Sciatic nerve (tissue), 2 donors: Measurements from ENCODE around the gene LEFTY2. TPM values are rescaled to one million over a fixed set of nuclear protein-coding genes. Genes with fewer than 3 reads are reported as not detected.
"Not testable (repeated sequence)": the region's sequence is repeated elsewhere in the genome, so short reads cannot be mapped to it uniquely, and the experiment has no call there.

Experiments
- ATAC-seq: fragments of 200-7000 bp; cut with Tn5 transposase; one replicate; pipeline ENCODE4 v1.9.1; 2020; ENCODE audit warnings: mild to moderate bottlenecking, moderate library complexity
- DNase-seq: peaks from one replicate; pipeline ENCODE4 v3.0.0-alpha.2; 2020; ENCODE audit warnings: low spot score
- intact Hi-C: fragments of 100-400 bp; cut with DNase I; formaldehyde crosslinking; loops from one replicate; pipeline ENCODE4 v1.14.2; 2022
- total RNA-seq: library from RNA; stranded (reverse); fragmentation: NEBNext Ultra II Directional; extraction: Animal tissue kit (Norgen Biotek cat#: 25700); gene quantifications from one replicate; pipeline ENCODE4 v1.2.1, GENCODE V29; 2021
- donor health status: DM: no; HTN: no; CAD: no.
- donor health status: DM: no; HTN: no; CAD: no.

LEFTY2 gene, protein sequence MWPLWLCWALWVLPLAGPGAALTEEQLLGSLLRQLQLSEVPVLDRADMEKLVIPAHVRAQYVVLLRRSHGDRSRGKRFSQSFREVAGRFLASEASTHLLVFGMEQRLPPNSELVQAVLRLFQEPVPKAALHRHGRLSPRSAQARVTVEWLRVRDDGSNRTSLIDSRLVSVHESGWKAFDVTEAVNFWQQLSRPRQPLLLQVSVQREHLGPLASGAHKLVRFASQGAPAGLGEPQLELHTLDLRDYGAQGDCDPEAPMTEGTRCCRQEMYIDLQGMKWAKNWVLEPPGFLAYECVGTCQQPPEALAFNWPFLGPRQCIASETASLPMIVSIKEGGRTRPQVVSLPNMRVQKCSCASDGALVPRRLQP
- total RNA-seq: 0.31 TPM

DNA sequence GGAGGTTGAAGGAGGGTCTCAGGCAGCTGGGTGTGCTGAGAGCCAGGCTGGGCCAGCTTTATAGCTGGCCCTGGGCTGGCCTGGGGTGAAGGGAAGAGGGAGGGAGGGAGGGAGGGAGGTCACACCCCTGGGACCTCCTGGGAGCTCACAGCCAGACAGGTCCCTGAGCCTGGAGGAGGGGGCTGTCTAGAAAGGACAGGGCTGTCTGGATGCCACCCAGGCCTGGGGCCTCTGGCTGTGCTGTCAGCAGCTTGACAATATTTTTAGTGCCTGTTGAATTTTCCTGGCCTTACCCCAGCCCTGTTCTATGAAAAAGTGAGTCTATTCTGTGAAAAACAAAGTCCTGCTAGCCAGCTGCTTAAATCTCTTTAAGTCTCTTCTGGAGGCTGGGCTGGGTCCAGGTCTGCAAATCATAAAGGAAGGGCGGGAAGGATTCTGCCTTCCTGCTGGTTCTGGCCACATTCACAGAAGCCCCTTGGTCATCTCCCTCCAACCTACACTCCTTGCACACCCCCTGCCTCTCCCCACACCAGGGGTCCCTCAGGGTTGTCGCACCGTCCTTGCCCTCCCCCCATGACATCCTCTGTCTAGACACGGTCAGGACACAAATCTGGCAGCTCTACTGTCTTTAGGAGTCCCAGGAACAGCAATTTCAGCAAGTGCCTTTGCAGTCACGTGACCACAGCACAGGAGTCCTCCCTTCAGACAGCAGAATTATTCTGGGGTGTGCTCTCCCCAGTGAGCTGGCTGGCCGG, at the start of gene LEFTY2:
Gene LEFTY2, minus strand, starts transcription at position 34 of the 755 bp plus-strand sequence. CDS start 80 bp downstream, outside the sequence.
- ATAC-seq (peak; percentile 34), DNase-seq (no peak)
- intact Hi-C loops: no loop called here

DNA sequence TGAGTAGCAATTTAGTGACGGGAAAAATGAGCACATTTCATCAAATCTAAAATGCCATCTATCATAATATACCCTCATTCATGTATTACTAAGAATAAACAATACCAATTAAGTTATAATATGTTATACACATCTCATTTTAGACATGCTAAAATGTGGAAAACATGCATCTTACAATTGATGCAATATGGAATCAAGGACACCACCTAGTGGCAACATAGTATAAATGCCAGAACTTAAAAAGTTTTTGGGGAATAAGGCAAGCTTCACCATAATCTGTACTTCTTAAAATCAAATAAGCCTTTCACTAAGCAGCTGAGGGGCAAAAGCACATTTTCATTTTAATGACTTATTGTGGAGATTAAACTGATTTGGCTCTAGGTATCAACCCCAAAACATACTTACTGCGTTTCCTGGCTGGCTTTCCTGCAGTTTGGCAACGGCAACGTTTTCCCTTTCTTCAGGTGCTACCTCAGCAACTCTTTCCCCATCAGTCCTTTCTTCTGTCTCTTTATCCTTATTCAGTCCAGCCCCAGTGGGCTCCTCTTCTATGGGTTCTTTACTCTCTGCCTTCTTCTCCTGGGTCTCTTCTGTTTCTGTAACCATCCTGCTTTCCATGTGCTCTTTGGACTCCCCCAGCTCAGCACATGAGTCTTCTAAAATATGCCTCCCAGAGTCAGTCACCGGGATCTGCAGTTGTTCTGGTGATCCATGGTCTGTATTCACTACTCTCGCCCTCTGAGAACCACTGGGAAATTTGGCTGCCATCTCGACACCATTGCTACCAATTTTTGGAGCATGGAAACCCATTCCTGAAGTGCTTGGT, 46.7 kb upstream of the LEFTY2 start:
- DNase-seq (no peak), ATAC-seq (no peak)
- intact Hi-C loops: no loop called here

DNA sequence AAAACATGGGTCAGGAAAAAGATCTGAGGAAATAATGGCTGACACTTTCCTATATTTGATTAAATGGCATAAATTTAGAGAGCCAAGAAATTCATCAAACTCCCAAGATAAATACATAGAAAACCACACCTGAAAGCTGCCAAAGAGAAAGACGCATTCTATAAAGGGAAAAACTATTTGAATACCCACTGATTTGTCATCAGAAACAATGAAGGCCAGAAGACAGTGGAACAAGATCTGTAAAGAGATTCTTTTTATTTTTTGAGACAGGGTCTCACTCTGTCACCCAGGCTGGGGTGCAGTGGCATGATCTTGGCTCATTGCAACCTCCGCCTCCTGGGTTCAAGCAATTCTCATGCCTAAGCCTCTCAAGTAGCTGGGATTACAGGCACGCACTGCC, 40.7 kb upstream of the LEFTY2 start:
- ATAC-seq: no peak
- intact Hi-C loops: no loop called here

DNA sequence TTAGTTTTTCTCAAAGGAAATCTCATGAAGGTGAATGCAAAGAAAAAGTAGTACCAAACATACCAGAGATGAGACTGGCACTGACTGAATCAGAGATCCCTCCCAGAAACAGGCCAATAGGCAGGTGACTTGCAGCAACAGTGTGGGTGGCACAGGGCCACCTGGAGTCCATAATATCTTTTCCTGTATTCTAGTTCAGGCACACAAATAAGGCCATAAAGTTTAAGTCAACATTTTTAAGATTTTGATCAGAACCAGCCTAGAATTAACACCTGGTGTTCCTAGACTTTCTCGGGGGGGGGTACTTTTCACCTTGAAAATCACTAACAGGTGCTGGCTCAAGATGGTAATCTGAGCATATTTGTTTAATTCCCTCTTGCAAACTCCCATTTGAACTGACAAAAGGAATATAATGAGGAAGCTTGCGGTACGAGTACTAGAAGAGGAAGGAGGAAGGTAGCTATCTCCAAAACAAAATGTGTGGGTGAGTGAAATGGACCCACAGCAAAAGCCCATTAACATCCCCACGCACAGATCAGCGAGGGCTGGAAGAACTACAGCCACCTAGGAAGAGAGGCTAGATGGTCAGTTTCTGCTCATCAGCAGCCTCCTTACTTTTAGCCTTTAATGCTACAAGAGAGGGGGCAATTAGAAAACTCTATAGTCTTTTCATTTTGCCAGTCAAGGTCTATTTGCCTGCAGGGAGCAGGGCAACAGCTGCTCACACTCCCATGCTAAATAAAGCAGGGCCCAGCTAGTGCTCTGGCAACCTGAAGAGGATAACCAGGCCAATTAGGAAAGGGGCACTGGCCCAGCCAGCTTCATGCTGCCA, 39.2 kb upstream of the LEFTY2 start:
- no peak for ATAC-seq
- DNase-seq: no peak
- intact Hi-C loops: no loop called here

More for the DNA sequence above, 40.7 kb upstream of the LEFTY2 start:
- DNase-seq: no peak

DNA sequence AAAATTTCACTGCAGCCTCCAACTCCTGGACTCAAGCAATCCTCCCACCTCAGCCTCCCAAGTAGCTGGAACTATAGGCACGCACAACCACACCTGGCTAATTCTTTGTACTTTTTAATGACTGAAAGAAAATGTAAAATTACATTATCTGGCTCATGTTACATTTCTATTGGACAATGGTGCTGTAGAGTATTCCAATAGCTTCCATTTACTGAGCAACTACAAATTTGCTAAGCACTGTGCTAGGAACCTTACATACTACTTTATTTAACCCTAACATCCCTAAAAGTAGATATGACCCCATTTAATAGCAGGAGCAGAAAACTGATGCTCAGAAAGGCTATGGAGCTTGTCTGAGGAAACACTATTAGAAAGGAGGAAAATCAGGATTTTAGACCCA, 38.4 kb upstream of the LEFTY2 start:
- no peak for DNase-seq
- intact Hi-C loops: loop anchor here (5.0 kb wide), 1 partner anchor 507 kb away; no protein-coding TSS in a partner anchor
- no peak for ATAC-seq

DNA sequence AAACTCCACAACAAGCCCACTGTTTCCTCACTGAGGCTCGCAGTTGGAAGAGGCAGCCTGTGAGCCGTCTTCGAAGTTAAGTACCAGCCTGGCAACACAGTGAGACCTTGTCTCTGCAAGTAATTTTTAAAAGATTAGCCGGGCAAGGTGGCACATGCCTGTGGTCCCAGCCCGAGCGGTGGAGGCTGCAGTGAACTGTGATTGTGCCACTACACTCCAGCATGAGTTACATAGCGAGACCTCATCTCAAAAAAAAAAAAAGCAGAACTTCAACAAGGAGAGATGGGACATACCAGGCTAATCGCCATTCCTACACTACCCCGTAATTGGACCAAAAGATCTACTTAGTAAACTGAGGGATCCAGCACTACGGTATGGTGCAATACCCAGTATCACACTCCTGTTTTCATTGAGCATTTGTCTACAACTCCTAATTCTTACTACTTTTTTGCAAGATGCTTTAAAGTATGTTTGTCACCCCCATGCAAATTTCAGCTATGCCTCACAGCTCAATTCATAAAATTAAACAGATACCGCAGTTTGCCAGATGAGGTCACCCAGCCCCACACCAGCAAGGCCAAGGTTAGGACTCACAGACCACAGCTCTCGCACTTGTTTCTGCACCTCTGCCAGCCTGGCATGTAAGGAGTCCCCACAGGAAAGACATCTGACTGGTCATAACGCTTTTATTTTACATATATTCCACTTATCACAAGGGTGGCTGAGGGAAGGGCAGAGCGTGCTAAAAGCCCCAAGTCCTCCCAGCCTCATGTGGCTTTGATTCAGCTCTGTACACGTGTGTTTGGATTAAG, 37.1 kb upstream of the LEFTY2 start:
- intact Hi-C loops: loop anchor here (5.0 kb wide), 1 partner anchor 506 kb away; no protein-coding TSS in a partner anchor
- DNase-seq: no peak
- ATAC-seq: no peak

DNA sequence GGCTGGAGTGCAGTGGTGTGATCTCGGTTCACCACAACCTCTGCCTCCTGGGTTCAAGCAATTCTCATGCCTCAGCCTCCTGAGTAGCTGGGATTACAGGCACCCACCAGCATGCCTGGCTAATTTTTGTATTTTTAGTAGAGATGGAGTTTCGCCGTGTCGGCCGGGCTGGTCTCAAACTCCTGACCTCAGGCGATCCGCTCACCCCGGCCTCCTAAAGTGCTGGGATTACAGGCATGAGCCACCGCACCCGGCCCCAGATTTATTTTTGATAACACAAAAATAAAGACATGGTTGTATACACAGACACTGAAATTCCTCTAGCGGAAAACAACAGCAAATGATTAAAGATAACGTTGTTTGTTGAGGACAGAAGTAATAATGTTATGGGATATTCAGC, 34.1 kb upstream of the LEFTY2 start:
- not testable (repeated sequence) for ATAC-seq, DNase-seq
- intact Hi-C loops: loop anchor here (5.0 kb wide), 1 partner anchor 503 kb away; no protein-coding TSS in a partner anchor

DNA sequence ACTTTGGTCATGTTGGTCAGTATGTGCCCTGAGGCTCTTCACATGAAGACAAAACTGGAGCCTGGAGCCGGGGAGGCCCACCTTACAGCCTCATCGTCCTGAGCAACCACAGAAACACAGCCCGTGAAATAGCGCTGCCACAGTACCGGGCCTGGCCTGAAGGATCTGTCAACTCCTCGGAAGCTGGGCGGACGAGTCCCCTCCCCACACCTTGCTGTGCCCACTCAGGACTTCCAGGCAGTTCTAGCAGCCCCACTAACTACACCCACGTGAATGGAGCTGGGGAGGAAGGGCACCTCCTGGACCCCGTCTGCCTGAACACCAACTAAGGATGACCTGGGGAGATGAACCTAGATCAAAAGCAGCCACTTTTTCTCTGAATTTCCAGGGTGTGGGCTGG, 33.4 kb upstream of the LEFTY2 start:
- DNase-seq (no peak), ATAC-seq (no peak)
- intact Hi-C loops: no loop called here

DNA sequence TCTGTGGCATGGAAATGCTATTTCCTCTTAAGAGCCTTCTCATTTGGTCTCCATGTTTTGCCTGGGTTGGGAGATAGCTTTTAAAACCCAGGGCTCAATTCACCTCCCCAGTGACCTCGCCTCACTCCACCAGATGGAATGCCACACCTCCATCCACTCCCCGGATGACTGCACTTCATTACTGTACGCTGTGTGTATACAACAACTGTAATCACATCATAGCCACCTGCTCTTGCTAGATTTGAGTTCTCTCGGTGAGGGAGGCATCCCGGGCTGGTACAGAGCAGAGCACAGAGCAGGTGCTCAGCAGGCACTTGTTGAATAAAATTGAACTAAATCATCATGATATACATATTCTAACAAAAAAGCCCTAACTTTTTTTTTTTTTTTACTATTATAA, 32.1 kb upstream of the LEFTY2 start:
- intact Hi-C loops: no loop called here
- DNase-seq (no peak), ATAC-seq (no peak)

DNA sequence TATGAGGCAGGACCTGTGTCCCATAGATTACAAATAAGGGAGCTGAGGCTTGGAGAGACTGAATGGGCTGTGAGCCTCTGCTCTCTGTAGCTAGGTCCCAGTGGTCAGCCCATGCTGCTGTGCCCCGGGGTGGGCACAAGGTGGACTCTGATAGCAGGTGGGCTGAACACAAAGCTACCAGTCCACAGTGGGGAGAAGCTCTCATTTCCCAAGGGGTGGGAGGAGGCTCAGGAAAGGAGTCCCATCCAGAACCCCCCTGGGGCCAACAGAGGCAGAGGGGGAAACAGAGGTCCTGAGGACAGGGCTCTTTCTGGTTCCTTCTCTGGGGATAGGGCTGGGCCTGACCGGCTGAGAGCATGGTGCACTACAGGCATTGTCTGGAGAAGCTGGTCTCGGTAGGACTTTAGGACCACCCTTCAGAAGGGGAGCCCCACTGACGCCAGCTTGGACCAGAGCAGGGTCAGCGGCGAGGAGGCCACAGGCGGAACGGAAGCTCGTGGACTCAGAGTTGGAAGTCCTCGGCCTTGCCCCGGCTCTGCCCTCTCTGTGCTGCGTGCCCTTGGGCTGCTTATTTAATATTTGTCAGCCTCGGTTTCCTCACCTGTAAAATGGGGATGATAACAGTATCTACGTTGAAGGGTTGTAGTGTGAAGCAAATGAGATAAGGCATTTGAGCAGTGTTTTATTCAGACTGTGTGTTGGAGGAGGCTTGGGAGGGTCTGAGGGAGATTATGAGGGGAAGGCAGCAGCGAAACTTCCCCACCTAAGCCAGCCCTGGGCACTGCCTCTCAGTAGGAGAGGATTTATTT, 31.5 kb upstream of the LEFTY2 start:
- intact Hi-C loops: no loop called here
- no peak for ATAC-seq
- no peak for DNase-seq

DNA sequence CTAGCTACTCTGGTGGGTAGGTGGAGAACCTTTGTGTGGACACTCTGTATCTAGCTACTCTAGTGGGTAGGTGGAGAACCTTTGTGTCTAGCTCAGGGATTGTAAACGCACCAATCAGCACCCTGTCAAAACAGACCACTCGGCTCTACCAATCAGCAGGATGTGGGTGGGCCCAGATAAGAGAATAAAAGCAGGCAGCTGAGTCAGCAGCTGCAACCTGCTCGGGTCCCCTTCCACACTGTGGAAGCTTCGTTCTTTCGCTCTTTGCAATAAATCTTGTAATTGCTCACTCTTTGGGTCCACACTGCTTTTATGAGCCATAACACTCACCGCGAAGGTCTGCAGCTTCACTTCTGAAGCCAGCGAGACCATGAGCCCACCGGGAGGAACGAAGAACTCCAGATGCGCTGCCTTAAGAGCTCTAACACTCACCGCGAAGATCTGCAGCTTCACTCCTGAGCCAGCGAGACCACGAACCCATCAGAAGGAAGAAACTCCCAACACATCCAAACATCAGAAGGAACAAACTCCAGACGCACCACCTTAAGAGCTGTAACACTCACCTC, 29.7 kb upstream of the LEFTY2 start:
- intact Hi-C loops, ATAC-seq: not testable (repeated sequence)
- DNase-seq: peak; percentile 5

DNA sequence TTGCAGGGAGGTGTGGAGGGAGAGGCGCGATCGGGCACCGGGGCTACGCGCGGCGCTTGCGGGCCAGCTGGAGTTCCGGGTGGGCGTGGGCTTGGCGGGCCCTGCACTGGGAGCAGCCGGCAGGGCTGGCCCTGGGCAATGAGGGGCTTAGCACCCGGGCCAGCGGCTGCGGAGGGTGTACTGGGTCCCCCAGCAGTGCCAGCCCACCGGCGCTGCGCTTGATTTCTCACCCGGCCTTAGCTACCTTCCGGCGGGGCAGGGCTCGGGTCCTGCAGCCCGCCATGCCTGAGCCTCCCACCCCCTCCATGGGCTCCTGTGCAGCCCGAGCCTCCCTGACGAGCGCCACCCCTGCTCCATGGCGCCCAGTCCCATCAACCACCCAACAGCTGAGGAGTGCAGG, 28.7 kb upstream of the LEFTY2 start:
- ATAC-seq, intact Hi-C loops: not testable (repeated sequence)
- DNase-seq: peak; percentile 30

DNA sequence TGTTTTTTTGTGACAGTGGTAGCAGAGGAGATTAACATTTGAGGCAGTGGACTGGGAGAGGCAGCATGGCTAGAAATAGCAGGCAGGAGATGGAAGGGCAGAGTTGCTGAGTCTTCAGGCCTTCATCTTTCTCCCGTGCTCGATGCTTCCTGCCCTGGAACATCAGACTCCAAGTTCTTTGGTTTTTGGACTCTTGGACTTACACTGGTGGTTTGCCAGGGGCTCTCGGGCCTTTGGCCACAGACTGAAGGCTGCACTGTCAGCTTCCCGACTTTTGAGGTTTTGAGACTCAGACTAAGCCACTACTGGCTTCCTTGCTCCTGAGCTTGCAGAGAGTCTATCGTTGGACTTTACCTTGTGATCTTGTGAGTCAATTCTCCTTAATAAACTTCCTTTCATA, 24.2 kb upstream of the LEFTY2 start:
- peak; percentile 23 for DNase-seq
- ATAC-seq: no peak
- intact Hi-C loops: no loop called here

DNA sequence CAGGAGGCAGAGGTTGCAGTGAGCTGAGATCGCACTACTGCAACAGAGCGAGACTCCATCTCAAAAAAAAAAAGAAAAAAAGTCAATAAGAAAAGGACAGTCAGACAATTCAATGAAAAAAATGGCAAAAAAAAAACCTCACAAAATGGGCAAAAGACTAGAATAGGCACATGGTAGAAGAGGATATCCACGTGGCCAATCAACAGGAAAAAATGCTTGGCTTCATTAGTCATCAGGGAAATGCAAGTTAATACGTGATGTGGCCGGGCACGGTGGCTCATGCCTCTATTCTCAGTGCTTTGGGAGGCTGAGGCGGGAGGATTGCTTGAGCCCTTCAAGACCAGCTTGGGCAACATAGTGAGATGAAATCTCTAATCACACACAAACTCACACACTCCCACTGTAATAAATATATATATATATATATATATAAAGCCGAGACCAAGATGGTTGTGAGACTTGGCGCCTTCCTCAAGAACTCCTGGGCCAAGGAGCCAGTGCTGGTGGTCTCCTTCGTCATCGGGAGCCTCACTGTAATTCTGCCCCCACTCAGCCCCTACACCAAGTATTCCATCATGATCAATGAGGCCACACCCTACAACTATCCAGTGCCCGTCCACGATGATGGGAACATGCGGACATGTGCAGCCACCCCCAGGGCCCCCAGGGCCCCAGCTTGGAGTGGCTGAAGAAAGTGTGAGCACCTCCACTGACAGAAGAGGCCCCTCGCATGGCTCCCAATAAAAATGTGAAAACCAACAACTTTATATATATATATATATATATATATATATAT, 22.9 kb upstream of the LEFTY2 start:
- intact Hi-C loops: no loop called here
- ATAC-seq (no peak), DNase-seq (peak; percentile 45)

DNA sequence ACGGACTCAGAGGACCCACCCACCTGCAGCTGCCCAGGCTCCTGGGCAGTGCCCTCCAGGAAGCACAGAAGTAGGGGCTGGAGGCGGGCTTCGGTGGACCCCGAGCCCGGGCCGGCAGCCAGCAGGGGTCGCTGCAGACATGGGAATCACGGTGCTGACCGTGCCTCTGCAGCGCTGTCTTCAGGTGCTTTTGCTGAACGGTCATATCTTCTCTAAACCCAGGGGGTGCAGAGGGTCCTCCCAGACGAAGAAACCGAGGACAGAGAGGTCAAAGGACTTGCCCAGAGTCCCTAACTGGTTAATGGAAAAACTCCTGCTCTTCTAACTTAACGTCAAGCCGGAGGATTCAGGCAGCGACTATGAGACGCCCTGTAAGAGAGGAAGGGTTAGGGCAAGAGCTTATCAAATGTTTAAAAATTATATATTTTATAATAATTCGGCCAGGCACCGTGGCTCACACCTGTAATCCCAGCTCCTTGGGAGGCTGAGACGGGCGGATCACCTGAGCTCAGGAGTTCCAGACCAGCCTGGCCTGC, 21.5 kb upstream of the LEFTY2 start:
- intact Hi-C loops: no loop called here
- peak; percentile 61 for DNase-seq
- no peak for ATAC-seq
